BLaER1 (cell line): ENCODE data around the gene PCSK6.

ENCODE experiments used
- H3K27ac ChIP-seq: shearing (Covaris generic); formaldehyde crosslinking; 2 replicates; pipeline ENCODE4 v1.8.1; 2022
- H3K27me3 ChIP-seq: shearing (Covaris generic); formaldehyde crosslinking; 2 replicates; pipeline ENCODE4 v1.8.1; 2022
- H3K36me3 ChIP-seq: shearing (Covaris generic); formaldehyde crosslinking; 2 replicates; pipeline ENCODE4 v1.8.1; 2022
- H3K4me1 ChIP-seq: shearing (Covaris generic); formaldehyde crosslinking; 2 replicates; pipeline ENCODE4 v1.8.1; 2022
- H3K4me2 ChIP-seq: shearing (Covaris generic); formaldehyde crosslinking; 2 replicates; pipeline ENCODE4 v1.8.1; 2022
- H3K4me3 ChIP-seq: shearing (Covaris generic); formaldehyde crosslinking; 2 replicates; pipeline ENCODE4 v1.8.1; 2022
- H3K9ac ChIP-seq: shearing (Covaris generic); formaldehyde crosslinking; 2 replicates; pipeline ENCODE4 v1.8.1; 2022
- H3K9me3 ChIP-seq: shearing (Covaris generic); formaldehyde crosslinking; 2 replicates; pipeline ENCODE4 v1.8.1; 2022
- H4K20me1 ChIP-seq: shearing (Covaris generic); formaldehyde crosslinking; 2 replicates; pipeline ENCODE4 v1.8.1; 2022
- Cebpa-rat ChIP-seq: shearing (Covaris generic); IDR thresholded peaks from 2 replicates; pipeline ENCODE4 v1.8.1; 2022

The PCSK6 gene

GRCh38 chr15:101436526-101436925 is 53.0 kb downstream of the PCSK6 start:
- Histone ChIP-seq H3K4me2 (no peak overlapping the region), H3K36me3 (no peaks in the 10 kb centered on the region), H4K20me1 (no peaks in the 10 kb centered on the region), H3K9me3 (peaks cover 21% of the 10 kb centered on the region), H3K4me1 (peaks cover 30% of the 10 kb centered on the region), H3K9ac (no peak overlapping the region), H3K27me3 (no peaks in the 10 kb centered on the region), H3K4me3 (no peak overlapping the region), H3K27ac (no peak overlapping the region)
- TF ChIP-seq Cebpa-rat: no peak

DNA sequence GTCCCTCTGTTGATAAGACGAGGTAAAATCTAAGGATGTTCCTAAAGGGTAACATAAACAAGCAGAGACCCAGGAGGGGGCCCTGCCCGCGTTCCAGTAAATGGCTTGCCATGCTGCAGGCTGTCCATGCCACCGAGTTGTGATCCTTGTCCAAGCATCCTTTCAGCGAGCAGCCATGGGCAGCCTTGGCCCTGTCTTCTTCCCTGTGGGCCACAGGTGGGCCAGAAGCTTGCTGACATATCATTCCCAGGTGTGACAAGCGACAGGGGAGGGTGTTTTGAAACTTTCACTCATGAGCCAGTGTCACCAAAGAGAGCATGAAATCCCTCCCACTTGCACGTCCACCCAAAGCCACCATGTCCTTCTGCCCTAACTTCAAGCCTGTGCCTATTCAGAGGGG is 53.7 kb downstream of the PCSK6 start:
- Histone ChIP-seq H3K4me1 (peaks cover 24% of the 10 kb centered on the region), H3K9me3 (peaks cover 21% of the 10 kb centered on the region), H3K4me3 (no peak overlapping the region), H3K36me3 (no peaks in the 10 kb centered on the region), H4K20me1 (no peaks in the 10 kb centered on the region), H3K9ac (no peak overlapping the region), H3K27ac (no peak overlapping the region), H3K4me2 (no peak overlapping the region), H3K27me3 (no peaks in the 10 kb centered on the region)
- no peak for TF ChIP-seq Cebpa-rat

DNA sequence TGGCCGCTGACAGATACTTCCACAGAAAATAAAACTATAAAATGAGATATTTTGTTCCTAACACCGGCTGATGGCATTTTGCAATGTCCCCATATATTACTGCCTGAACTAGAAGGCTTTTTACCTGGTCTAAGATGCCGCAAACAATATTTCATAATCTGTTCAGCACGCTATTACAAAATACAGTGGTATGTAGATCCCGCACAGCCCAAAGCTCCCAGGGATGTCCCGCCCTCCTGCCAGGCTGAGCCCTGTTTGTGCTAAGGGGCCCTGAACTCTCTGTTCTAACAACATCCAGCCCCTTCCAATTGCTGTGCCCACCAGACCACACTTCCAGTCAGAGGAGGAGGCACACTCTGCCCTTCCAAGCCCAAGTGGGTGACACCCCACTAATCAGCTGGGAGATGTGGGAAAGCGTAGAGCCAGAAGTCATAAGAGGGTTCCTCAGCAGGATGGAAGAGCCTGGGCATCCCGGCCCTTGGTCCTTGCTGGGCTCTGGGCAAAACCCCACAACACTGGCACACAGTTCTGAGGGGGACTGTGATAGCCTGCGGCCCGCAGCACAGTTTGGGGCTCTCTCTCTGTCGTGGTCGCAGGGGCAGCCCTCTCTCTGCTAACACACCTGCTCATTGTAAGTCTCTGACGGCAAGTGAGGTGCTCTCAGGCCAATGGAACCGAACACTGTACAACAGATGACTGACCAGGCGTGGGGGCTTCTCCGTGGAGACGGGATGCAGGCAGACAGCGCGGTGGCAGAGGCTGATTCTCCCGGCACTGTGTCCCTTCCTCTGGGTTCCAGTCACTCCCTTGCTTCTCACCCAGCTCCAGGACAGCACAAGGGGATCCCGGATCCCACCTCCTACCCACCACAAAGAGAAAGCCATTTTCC is 55.2 kb downstream of the PCSK6 start:
- TF ChIP-seq Cebpa-rat: no peak
- Histone ChIP-seq H4K20me1 (no peaks in the 10 kb centered on the region), H3K9ac (no peak overlapping the region), H3K4me3 (no peak overlapping the region), H3K27me3 (no peaks in the 10 kb centered on the region), H3K36me3 (no peaks in the 10 kb centered on the region), H3K27ac (no peak overlapping the region), H3K4me1 (peaks cover 20% of the 10 kb centered on the region), H3K9me3 (peaks cover 20% of the 10 kb centered on the region), H3K4me2 (no peak overlapping the region)

DNA sequence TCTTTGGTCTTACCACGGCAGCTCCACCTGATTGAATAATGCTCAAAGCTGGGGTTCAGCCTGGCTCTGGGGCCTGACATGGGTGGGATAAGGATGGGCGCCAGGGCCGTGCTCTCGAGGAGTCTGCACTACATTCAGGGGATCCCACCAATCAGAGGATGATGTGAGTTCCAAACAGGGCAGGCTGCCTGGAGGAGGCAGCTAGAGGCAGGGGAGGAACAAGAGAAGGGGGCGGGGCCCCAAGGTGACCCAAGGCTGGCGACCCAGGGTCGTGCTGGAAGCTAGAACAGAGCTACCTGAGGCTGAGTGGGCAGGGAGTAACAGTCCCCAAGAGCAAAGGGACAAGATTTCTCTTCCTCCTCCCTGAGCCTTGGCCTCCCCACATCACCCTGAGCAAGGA is 56.1 kb downstream of the PCSK6 start:
- Histone ChIP-seq H3K27ac (no peak overlapping the region), H3K4me3 (no peak overlapping the region), H3K36me3 (no peaks in the 10 kb centered on the region)

GRCh38 chr15:101432982-101433381 is 56.5 kb downstream of the PCSK6 start:
- no peak overlapping the region for H3K4me2 ChIP-seq

More for the DNA sequence above, 56.1 kb downstream of the PCSK6 start:
- Histone ChIP-seq H3K4me2 (no peak overlapping the region), H4K20me1 (no peaks in the 10 kb centered on the region), H3K9me3 (peaks cover 11% of the 10 kb centered on the region; the same call in 1 of the 2 replicates), H3K9ac (no peak overlapping the region), H3K27me3 (no peaks in the 10 kb centered on the region), H3K4me1 (peaks cover 20% of the 10 kb centered on the region)
- no peak for TF ChIP-seq Cebpa-rat

DNA sequence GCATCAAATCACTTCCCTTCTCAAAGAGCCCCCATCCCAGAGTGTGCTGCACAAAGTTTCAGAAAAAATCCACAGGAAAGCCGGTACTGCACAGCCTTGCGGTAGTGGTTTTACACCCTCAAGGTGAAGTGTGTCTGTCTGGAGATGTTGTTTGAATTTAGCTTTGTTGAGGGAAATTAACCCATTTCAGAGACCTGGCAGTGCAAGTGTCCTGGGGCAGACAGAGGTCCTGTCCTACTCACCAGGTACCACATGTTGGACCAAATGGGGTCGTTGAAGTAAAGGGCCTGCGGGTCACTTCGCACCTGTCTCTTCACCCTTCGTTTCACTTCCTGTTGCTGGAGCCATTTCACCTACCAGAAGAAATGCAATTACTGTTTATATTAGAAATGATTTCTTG is 57.8 kb downstream of the PCSK6 start:
- Histone ChIP-seq H3K27me3 (no peaks in the 10 kb centered on the region), H3K27ac (no peak overlapping the region), H3K9ac (no peak overlapping the region), H3K36me3 (peaks cover 10% of the 10 kb centered on the region; the same call in 1 of the 2 replicates), H3K4me2 (no peak overlapping the region), H3K9me3 (no peaks in the 10 kb centered on the region), H3K4me1 (peaks cover 13% of the 10 kb centered on the region), H4K20me1 (no peaks in the 10 kb centered on the region), H3K4me3 (no peak overlapping the region)
- no peak for TF ChIP-seq Cebpa-rat

More at GRCh38 chr15:101432982-101433381, 56.5 kb downstream of the PCSK6 start:
- Histone ChIP-seq H3K27ac (no peak overlapping the region), H3K9ac (no peak overlapping the region), H3K4me3 (no peak overlapping the region), H4K20me1 (no peaks in the 10 kb centered on the region), H3K9me3 (peaks cover 9% of the 10 kb centered on the region; the same call in 1 of the 2 replicates), H3K36me3 (no peaks in the 10 kb centered on the region), H3K27me3 (no peaks in the 10 kb centered on the region), H3K4me1 (peaks cover 17% of the 10 kb centered on the region)
- no peak for TF ChIP-seq Cebpa-rat

GRCh38 chr15:101431301-101431700 is 58.2 kb downstream of the PCSK6 start:
- no peak overlapping the region for H3K4me3 ChIP-seq
- H3K4me1 ChIP-seq: peaks cover 16% of the 10 kb centered on the region
- no peak overlapping the region for H3K4me2 ChIP-seq
- no peaks in the 10 kb centered on the region for H4K20me1 ChIP-seq
- no peaks in the 10 kb centered on the region for H3K27me3 ChIP-seq
- H3K9me3 ChIP-seq: no peaks in the 10 kb centered on the region
- no peak overlapping the region for H3K9ac ChIP-seq
- peaks cover 12% of the 10 kb centered on the region; the same call in 1 of the 2 replicates for H3K36me3 ChIP-seq
- no peak overlapping the region for H3K27ac ChIP-seq
- no peak for TF ChIP-seq Cebpa-rat

DNA sequence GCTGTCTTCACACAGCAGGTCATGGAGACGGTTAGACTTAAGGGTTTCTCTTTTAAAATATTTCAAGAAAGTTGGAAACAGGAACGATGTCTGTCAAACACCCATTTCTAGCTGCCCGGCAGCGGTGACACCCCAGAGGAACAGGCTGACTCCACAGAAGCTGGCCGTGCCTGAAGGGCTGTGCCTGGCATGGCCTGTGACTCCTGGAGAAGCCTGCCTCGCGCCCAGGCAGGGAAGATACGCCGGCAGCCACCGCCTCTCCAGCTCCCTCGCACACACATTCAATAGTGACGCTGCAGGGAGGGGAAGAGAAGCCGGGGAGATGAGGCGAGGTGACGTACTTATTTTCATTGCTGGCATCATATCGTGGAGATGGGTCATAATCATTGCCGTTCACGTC is 59.9 kb downstream of the PCSK6 start:
- H4K20me1 ChIP-seq: no peaks in the 10 kb centered on the region
- no peak overlapping the region for H3K4me3 ChIP-seq
- TF ChIP-seq Cebpa-rat: no peak
- peaks cover 16% of the 10 kb centered on the region for H3K4me1 ChIP-seq
- no peak overlapping the region for H3K27ac ChIP-seq
- H3K27me3 ChIP-seq: no peaks in the 10 kb centered on the region
- no peak overlapping the region for H3K4me2 ChIP-seq
- H3K36me3 ChIP-seq: peaks cover 12% of the 10 kb centered on the region; the same call in 1 of the 2 replicates
- H3K9me3 ChIP-seq: no peaks in the 10 kb centered on the region
- H3K9ac ChIP-seq: no peak overlapping the region

DNA sequence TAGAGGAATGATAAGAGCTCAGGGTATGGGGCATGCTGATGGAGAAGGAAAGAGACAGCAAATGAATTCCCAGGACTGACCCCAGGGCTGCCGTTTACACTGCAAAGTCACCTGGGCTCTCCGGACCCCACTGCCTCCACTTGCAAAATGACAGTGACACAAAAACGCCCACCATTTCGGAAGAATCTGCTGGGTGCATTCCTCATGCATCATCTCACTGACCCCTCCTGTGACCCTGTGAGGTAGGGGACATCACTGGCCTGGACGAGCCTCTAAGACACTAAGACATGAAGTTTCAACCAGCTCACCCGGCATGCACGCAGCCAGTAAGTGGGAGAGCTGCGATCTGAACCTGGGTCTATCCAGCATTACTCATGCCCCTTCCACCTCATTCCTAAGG is 60.3 kb downstream of the PCSK6 start:
- 0 out of 2 replicates have a peak overlapping the region, but pooled peaks have one; percentile 13 for H3K4me2 ChIP-seq

GRCh38 chr15:101428758-101429157 is 60.7 kb downstream of the PCSK6 start:
- no peaks in the 10 kb centered on the region for H3K9me3 ChIP-seq
- H4K20me1 ChIP-seq: no peaks in the 10 kb centered on the region
- H3K27me3 ChIP-seq: no peaks in the 10 kb centered on the region
- TF ChIP-seq Cebpa-rat: no peak
- H3K27ac ChIP-seq: no peak overlapping the region
- H3K36me3 ChIP-seq: peaks cover 12% of the 10 kb centered on the region; the same call in 1 of the 2 replicates
- H3K4me3 ChIP-seq: no peak overlapping the region
- H3K4me1 ChIP-seq: peaks cover 16% of the 10 kb centered on the region
- peak overlapping the region; percentile 13; the same call in 1 of the 2 replicates for H3K4me2 ChIP-seq
- H3K9ac ChIP-seq: no peak overlapping the region

More for the DNA sequence above, 60.3 kb downstream of the PCSK6 start:
- Histone ChIP-seq H3K36me3 (peaks cover 12% of the 10 kb centered on the region; the same call in 1 of the 2 replicates), H3K9ac (no peak overlapping the region), H4K20me1 (no peaks in the 10 kb centered on the region), H3K27ac (no peak overlapping the region), H3K9me3 (no peaks in the 10 kb centered on the region), H3K27me3 (no peaks in the 10 kb centered on the region), H3K4me1 (peaks cover 16% of the 10 kb centered on the region), H3K4me3 (no peak overlapping the region)
- no peak for TF ChIP-seq Cebpa-rat
